ENCODE results near the gene ZNF837. TPM values are rescaled to one million over a fixed set of nuclear protein-coding genes. Genes with fewer than 3 reads are reported as not detected.

The ZNF837 gene
- total RNA-seq, 1 donor from 2014 or later: not detected

DNA sequence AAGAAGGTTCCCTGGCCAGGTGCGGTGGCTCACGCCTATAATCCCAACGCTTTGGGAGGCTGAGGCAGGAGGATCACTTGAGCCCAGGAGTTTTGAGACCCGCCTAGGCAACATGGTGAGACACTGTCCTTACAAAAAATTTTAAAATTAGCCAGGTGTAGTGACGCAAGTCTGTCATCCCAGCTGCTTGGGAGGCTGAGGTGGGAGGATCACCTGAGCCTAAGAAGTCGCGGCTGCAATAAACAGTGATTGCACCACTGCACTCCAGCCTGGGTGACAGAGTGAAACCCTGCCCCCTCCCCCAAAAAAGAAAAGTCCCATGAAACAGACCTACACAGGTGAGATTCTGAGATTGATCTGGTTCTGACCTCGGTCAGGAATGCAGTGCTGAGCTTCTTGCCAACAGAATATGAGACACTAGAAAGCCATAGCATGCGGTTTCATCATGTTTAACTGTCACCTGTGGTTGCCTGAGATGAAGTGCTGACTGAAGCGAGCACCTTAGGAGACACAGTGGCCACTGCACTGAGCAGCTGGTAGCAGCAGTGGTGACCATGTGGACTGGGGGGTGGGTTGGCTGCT is 25.5 kb downstream of the ZNF837 start:
- no peaks in the 10 kb centered on the region for H3K27me3 ChIP-seq
- H3K4me3 ChIP-seq: no peak overlapping the region
- no peak for DNase-seq (ENCODE audit: low spot score in 2 of 2)

DNA sequence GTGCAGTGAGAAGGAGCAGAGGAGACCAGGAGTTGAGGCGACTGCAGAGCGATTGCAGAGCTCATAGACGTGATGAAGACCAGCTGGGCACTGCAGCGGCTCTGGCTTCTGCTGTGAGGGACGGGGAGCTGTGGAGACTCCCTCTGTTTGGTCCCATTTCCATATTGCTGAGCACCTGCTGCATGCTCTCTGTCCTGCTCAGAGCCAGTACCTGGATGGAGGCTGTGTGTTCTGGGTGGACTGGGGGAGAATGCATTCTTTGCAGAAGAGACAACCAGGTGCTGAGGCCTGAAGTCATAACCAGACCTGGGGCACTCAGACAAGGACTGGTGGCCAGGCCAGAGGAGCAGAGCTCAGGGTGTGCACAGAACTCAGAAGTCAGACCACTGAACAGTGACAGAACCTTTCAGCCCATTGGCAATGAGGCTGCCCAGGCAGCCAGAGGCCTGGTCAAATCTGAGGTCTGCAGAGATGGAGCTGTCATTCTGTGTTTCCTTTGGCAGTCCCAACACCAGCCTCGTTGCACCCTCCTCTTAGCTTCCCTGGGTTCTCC is 26.3 kb downstream of the ZNF837 start:
- Histone ChIP-seq H3K27me3 (no peaks in the 10 kb centered on the region), H3K36me3 (no peaks in the 10 kb centered on the region), H3K4me1 (peaks cover 0 to 7% of the 10 kb centered on the region in 2 donors), H3K27ac (no peak overlapping the region), H3K4me3 (no peak overlapping the region), H3K9me3 (no peaks in the 10 kb centered on the region)
- TF ChIP-seq, protein P1, sequence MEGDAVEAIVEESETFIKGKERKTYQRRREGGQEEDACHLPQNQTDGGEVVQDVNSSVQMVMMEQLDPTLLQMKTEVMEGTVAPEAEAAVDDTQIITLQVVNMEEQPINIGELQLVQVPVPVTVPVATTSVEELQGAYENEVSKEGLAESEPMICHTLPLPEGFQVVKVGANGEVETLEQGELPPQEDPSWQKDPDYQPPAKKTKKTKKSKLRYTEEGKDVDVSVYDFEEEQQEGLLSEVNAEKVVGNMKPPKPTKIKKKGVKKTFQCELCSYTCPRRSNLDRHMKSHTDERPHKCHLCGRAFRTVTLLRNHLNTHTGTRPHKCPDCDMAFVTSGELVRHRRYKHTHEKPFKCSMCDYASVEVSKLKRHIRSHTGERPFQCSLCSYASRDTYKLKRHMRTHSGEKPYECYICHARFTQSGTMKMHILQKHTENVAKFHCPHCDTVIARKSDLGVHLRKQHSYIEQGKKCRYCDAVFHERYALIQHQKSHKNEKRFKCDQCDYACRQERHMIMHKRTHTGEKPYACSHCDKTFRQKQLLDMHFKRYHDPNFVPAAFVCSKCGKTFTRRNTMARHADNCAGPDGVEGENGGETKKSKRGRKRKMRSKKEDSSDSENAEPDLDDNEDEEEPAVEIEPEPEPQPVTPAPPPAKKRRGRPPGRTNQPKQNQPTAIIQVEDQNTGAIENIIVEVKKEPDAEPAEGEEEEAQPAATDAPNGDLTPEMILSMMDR (IDR thresholded peaks at IDR 0.05): no peak
- intact Hi-C loops (cut with DNase I): no loop called here
- DNase-seq (ENCODE audit: low spot score in 2 of 2): no peak

More for the DNA sequence above, 25.5 kb downstream of the ZNF837 start:
- TF ChIP-seq, protein P1 (IDR thresholded peaks at IDR 0.05): no peak
- H3K27ac ChIP-seq: no peak overlapping the region
- no peaks in the 10 kb centered on the region for H3K36me3 ChIP-seq
- H3K4me1 ChIP-seq: peaks cover 0 to 5% of the 10 kb centered on the region in 2 donors
- intact Hi-C loops (cut with DNase I): no loop called here
- H3K9me3 ChIP-seq: no peaks in the 10 kb centered on the region

DNA sequence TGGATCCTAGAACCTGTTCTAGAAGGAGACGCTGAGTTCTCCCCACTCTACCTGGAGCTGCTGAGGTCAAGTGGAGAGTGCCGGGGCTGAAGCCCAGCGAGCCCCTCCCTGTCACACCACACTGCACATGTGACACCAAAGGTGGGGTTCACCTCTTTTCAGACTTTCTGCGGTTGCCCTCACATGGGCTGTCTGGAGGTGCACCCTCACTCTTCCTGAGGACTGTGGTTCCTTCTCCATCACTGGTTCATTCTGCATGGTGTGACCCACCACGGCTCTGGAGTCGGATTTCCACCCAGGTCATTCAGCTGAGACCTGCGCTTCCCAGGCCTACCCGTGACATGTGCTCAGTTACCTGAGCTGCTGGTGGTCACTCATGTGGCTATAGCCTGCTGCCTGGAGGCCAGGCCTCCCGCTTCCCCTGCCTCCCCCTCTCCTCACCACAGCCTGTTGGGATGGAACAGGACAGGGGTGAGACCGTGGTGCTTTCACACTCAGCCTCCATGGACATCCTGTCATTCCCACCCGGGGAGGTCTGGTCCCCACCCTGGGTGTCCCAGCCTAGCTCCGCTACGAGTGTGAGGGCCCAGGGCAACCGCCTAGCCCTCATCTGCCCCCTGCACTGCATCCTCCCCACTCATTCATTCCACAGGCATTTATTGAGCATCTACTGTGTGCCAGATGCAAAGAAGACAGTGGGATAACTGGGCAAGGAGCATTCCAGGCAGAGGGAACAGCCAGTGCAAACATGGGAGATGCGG is 26.9 kb downstream of the ZNF837 start:
- DNase-seq (ENCODE audit: low spot score in 2 of 2): no peak
- intact Hi-C loops (cut with DNase I): no loop called here
- H3K27ac ChIP-seq: no peak overlapping the region
- TF ChIP-seq, protein P1 (IDR thresholded peaks at IDR 0.05): no peak
- H3K27me3 ChIP-seq: no peaks in the 10 kb centered on the region
- no peak overlapping the region for H3K4me3 ChIP-seq
- no peaks in the 10 kb centered on the region for H3K36me3 ChIP-seq
- peaks cover 0 to 7% of the 10 kb centered on the region in 2 donors for H3K4me1 ChIP-seq
- no peaks in the 10 kb centered on the region for H3K9me3 ChIP-seq

DNA sequence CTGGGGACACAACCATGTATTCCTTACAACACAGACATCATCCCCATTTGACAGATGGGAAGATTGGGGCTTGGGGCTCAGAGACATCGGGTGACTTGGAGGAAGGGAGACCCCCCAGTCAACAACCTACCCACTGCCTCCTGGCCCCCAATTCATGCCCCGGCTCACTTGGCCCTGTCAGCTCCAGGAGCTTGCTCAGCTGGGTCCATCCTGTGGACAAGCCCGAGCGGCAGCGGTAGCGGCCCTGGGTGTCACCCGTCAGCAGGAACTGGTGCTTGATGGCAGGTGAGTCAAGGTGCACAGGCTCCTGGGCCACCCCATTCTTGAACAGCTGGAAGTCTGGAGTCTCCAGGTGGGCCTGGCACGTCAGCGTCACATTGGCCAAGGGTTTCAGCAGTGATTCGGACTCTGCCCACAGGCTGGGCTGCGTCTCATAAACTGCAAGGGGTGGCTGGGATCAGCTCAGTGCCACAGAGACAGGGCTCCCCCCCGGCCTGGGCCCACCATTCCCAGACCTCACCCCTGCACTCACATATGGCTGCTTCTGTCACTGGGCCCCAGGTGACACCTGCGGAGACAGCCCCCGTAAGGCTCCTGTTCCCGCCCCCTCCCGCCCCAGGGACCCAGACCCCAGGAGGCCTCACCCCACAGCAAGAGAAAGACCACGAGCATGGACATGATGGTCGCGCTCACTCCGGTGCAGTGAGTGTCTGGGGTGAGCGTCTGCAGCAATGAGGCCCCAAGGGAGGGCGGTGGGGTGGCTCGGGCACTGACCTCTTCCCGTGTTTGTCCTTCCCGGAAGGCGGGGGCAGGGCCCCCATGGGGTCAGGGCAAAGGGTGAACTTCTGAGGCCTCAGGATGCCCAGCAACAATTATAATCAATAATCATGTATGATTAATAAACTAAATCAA is 27.8 kb downstream of the ZNF837 start, which contains the start of gene A1BG:
A1BG (minus strand) TSS at position 733 of the 912 bp plus-strand sequence; CDS start at position 678, 55 bp downstream.
- no peak within 1 kb of the TSS for H3K27ac ChIP-seq
- no peak for DNase-seq (ENCODE audit: low spot score in 2 of 2)
- TF ChIP-seq, protein P1 (IDR thresholded peaks at IDR 0.05): no peak
- H3K36me3 ChIP-seq: no peaks in the 10 kb centered on the region
- no peaks in the 10 kb centered on the region for H3K27me3 ChIP-seq
- H3K4me3 ChIP-seq: no peak within 1 kb of the TSS
- peaks cover 0 to 7% of the 10 kb centered on the region in 2 donors for H3K4me1 ChIP-seq
- intact Hi-C loops (cut with DNase I): no loop called here
- no peaks in the 10 kb centered on the region for H3K9me3 ChIP-seq

DNA sequence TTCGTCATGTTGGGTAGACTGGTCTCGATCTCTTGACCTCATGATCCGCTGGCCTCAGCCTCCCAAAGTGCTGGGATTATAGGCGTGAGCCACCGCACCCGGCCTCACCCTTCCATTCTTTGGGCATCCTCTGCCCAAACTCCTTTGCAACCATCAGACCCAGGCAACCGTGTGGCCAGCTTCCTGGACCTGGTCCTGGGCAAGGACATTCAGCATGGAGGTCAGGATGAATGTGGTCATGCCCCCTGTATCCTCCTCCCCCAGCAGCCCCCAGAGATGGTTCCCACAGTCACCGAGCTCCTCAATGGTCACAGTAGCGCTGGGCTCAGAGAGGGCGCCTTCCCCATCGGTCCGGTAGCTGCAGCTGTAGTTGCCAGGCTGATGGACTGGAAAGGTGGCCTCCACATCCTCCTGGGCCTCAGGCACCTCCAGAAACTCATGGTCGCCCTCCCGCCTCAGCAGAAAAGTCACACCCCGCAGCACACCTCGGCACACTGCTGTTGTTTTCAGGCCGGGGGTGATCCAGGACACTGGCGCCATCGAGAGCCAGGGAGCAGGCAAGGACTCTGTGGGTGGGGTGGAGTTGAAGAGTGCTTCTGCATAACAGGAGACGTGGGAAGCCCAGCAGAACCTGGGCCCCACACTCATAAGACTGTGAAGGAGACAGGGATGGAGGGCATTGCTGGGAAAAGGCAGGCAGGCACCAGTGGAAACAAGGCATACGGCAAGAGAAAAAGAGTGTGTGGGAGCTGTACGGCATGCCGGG is 28.7 kb downstream of the ZNF837 start:
- intact Hi-C loops (cut with DNase I): no loop called here
- DNase-seq (ENCODE audit: low spot score in 2 of 2): no peak
- Histone ChIP-seq H3K4me1 (peaks cover 0 to 7% of the 10 kb centered on the region in 2 donors), H3K27me3 (no peaks in the 10 kb centered on the region), H3K4me3 (no peak overlapping the region), H3K27ac (no peak overlapping the region), H3K36me3 (no peaks in the 10 kb centered on the region), H3K9me3 (no peaks in the 10 kb centered on the region)
- TF ChIP-seq, protein P1 (IDR thresholded peaks at IDR 0.05): no peak
